Panc1 (cell line): ENCODE results near the gene LITAFD. TPM values are rescaled to one million over a fixed set of nuclear protein-coding genes. Genes with fewer than 3 reads are reported as not detected.
A peak's percentile ranks its signal among the peaks of the same experiment; 100 is the strongest.

Experiments used
- ATAC-seq: fragments of 200-7000 bp; cut with Tn5 transposase; 2 replicates; pipeline ENCODE4 v1.9.1; 2020; ENCODE audit warnings: mild to moderate bottlenecking, moderate library complexity
- BruUV-seq: library from RNA; stranded (reverse); fragments of 400-500 nt; replicated peaks from 2 replicates; lab custom pipeline; 2021; lab: Mats Ljungman, UMichigan
- CTCF ChIA-PET: fragments of 300-600 bp; sonication (Branson Sonifier 250); formaldehyde crosslinking; loops from one replicate; lab custom pipeline; 2022; ENCODE audit warnings: antibody characterized with exemption; lab: Charles Lee
- POLR2A ChIA-PET: fragments of 300-600 bp; sonication (Branson Sonifier 250); formaldehyde crosslinking; loops from one replicate; lab custom pipeline; 2022; ENCODE audit warnings: antibody characterized with exemption; lab: Charles Lee
- DNase-seq: peaks from one replicate; pipeline ENCODE4 v3.0.0-alpha.2; 2010; ENCODE audit warnings: low read depth, low spot score
- H3K27ac ChIP-seq: 2 replicates; pipeline ENCODE4 v1.5.1; 2011; ENCODE audit warnings: mild to moderate bottlenecking, low read length, inconsistent platforms
- H3K27me3 ChIP-seq: fragments of 200-500 bp; sonication (Bioruptor generic); 2 replicates; pipeline ENCODE4 v1.6.0; 2014; ENCODE audit warnings: low read length, inconsistent platforms; ENCODE audit not compliant: control insufficient read depth, insufficient read depth
- H3K36me3 ChIP-seq: fragments of 200-500 bp; sonication (Bioruptor generic); 2 replicates; pipeline ENCODE4 v1.5.1; 2014; ENCODE audit warnings: inconsistent platforms, mild to moderate bottlenecking, low read length, moderate library complexity; ENCODE audit not compliant: control insufficient read depth, insufficient read depth
- H3K4me1 ChIP-seq: 2 replicates; pipeline ENCODE4 v1.5.1; 2011; ENCODE audit warnings: inconsistent platforms, mild to moderate bottlenecking, low read length, moderate library complexity; ENCODE audit not compliant: control insufficient read depth, insufficient read depth
- H3K4me3 ChIP-seq, 2 experiments: 2 replicates each; pipeline ENCODE4 v1.5.1; 2011 to 2012; ENCODE audit warnings: low read depth in 2 of 2, low read length in 2 of 2, mild to moderate bottlenecking in 2 of 2, inconsistent platforms in 1 of 2, moderate library complexity in 1 of 2
- H3K9me3 ChIP-seq: fragments of 200-500 bp; sonication (Bioruptor generic); 2 replicates; pipeline ENCODE4 v1.5.1; 2014; ENCODE audit warnings: low read depth, mild to moderate bottlenecking, inconsistent platforms, low read length, moderate library complexity; ENCODE audit not compliant: control insufficient read depth, insufficient read depth
- CTCF ChIP-seq: fragments of 450-650 bp; IDR thresholded peaks from 2 replicates; pipeline ENCODE4 v1.5.1; 2017; ENCODE audit warnings: mild to moderate bottlenecking
- POLR2AphosphoS5 ChIP-seq: IDR thresholded peaks from 2 replicates; pipeline ENCODE4 v1.6.1; 2012; ENCODE audit warnings: mild to moderate bottlenecking, low read depth, low read length, moderate library complexity
- REST ChIP-seq, 2 experiments: IDR thresholded peaks; 2 replicates each; pipeline ENCODE4 v1.6.1; 2011 to 2012; ENCODE audit warnings: low read depth in 2 of 2, control low read depth in 1 of 2, low read length in 1 of 2, mild to moderate bottlenecking in 1 of 2, moderate library complexity in 1 of 2; ENCODE audit not compliant: insufficient read depth in 1 of 2
- SIN3A ChIP-seq: IDR thresholded peaks from 2 replicates; pipeline ENCODE4 v1.6.1; 2012; ENCODE audit warnings: low read depth, mild to moderate bottlenecking, low read length, moderate library complexity, borderline replicate concordance; ENCODE audit not compliant: insufficient read depth
- TCF7L2 ChIP-seq: IDR thresholded peaks from 2 replicates; pipeline ENCODE4 v1.6.1; 2011; ENCODE audit warnings: mild to moderate bottlenecking, low read depth, low read length, inconsistent platforms
- in situ Hi-C: cut with HindIII; loops from 2 replicates; pipeline ENCODE4 v1.10.0; 2016; ENCODE audit warnings: low sequenced_read_pairs, low pct_unique_long_range_greater_than_20kb
- intact Hi-C: fragments of 100-400 bp; cut with micrococcal nuclease; formaldehyde crosslinking; loops from one replicate; pipeline ENCODE4 v1.10.0; 2022; ENCODE audit not compliant: unreplicated experiment
- total RNA-seq: library from RNA; stranded (reverse); gene quantifications from one replicate; pipeline ENCODE4 v1.2.1, GENCODE V29; 2021; ENCODE audit not compliant: unreplicated experiment

LITAFD gene
- total RNA-seq, 1 experiment from 2014 or later: not detected

GRCh38 chr16:8853150-8853549 lies 29.0 kb upstream of the LITAFD start:
- intact Hi-C loops (no loop called here), in situ Hi-C loops (no loop called here)
- TF ChIP-seq CTCF (no peak), TCF7L2 (no peak), POLR2AphosphoS5 (peak; percentile 54; the same call in 1 of the 2 replicates)
- ChIA-PET CTCF (no interaction called here), POLR2A (no interaction called here)
- H3K4me3 ChIP-seq: no peak overlapping the region
- H3K9me3 ChIP-seq: no peaks in the 10 kb centered on the region
- DNase-seq: no peak
- H3K4me1 ChIP-seq: peaks cover 41% of the 10 kb centered on the region
- H3K27ac ChIP-seq: peak overlapping the region; percentile 58; the same call in 1 of the 2 replicates
- H3K27me3 ChIP-seq: no peaks in the 10 kb centered on the region
- TSS peak; percentile 64 for BruUV-seq
- ATAC-seq: no peak
- peaks cover 5% of the 10 kb centered on the region for H3K36me3 ChIP-seq

GRCh38 chr16:8853611-8854010 lies 28.5 kb upstream of the LITAFD start:
- POLR2A ChIA-PET: interaction anchor here (0.6 kb wide), 1 partner anchor 15 kb away, joined by 4 read pairs; the partner anchor contains the start of gene CARHSP1
- intact Hi-C loops: no loop called here

More at GRCh38 chr16:8853611-8854010, 28.5 kb upstream of the LITAFD start:
- Histone ChIP-seq H3K27me3 (no peaks in the 10 kb centered on the region), H3K27ac (peak overlapping the region; percentile 1; the same call in 1 of the 2 replicates), H3K36me3 (peaks cover 4% of the 10 kb centered on the region; the same call in 1 of the 2 replicates), H3K4me1 (peaks cover 37% of the 10 kb centered on the region), H3K4me3 (no peak overlapping the region), H3K9me3 (no peaks in the 10 kb centered on the region)
- CTCF ChIA-PET: interaction anchor here (1.1 kb wide), 1 partner anchor 18 kb away, joined by 9 read pairs; no protein-coding TSS in a partner anchor
- DNase-seq (no peak), ATAC-seq (no peak)
- TF ChIP-seq REST (IDR thresholded peaks at IDR 0.05; ENCODE audit: insufficient read depth in 1 of 2, low read depth in 2 of 2, low read length in 1 of 2): no peak
- no peak for TF ChIP-seq SIN3A
- BruUV-seq: no TSS peak
- in situ Hi-C loops: no loop called here
